ENCODE measurements around the gene FAF1.
"Not testable (repeated sequence)": the region's sequence is repeated elsewhere in the genome, so short reads cannot be mapped to it uniquely, and the experiment has no call there.

Gene FAF1

GRCh38 chr1:50846224-50846839 lies 113.7 kb downstream of the FAF1 start:
- DNase-seq = no peak

- no peak for DNase-seq
Measured at GRCh38 chr1:50841791-50842387, 118.2 kb downstream of the FAF1 start.

DNA sequence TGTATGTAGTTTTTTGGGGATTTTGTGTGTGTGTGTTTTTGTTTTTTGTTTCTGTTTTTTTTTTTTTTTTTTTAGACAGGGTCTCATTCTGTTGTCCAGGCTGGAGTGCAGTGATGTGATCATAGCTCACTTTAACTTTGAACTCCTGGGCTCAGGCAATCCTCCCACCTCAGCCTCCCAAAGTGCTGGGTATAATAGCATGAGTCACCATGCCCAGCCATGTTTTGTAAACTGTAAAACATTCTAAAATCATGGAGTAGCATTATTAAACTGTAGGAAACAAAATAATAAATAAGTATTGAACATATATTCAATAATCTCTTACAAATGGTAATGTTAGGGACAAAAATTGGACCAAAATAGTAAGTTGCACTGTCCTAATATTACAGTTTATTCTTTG lies 124.0 kb downstream of the FAF1 start:
- DNase-seq = no peak

- DNase-seq = no peak
Measured at GRCh38 chr1:50833216-50833615, 126.9 kb downstream of the FAF1 start.

DNA sequence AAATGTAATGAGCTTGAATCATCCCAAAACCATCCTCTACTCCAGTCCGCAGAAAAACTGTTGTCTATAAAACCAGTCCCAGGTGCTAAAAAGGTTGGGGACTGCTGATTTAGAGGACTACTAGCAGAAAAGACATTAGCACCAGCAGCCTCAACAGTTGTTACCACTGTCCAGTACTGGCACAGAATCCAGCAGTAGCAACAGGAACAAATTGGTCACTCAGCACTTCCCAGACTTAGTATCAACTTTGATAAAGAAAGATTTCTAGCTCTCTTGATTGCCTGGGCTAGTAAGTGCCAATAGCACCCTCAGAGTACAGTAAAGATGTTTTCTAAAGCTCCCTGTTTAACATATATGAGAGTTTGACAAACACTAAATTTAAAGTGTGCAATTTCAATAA lies 127.9 kb downstream of the FAF1 start:
- no peak for DNase-seq

DNA sequence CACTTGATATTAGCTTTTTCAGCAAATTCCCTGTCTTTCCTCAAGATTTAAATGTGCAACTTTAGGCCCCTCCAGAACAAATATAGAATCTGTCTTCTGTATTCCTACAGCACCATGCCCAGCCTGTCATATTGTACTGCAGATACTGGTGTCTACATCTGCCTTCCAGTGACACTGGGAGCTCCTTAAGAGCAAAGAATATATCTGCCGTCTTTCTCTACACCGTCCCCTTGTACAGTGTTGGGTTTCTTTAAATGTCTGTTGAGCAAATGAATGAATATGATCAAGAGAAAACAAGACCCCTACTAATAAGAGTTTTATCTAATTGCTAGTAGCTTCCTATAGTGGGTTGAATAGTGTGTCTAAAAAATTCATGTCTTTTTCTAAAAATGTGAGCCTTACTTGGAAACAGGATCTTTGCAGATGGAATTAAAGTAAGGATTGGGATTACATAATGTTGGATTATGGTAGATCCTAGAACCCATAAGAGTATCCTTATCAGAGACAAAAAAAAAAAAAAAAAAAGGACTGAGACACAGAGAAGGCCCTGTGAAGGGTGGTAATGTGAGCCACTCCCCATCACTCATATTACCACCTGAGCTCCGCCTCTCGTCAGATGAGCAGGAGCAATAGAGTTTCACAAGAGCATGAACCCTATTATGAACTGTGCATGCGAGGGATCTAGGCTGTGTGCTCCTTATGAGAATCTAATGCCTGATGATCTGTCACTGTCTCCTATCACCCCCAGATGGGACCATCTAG lies 128.6 kb downstream of the FAF1 start:
- no peak for DNase-seq

GRCh38 chr1:50830621-50831020 lies 129.4 kb downstream of the FAF1 start:
- DNase-seq = no peak

DNA sequence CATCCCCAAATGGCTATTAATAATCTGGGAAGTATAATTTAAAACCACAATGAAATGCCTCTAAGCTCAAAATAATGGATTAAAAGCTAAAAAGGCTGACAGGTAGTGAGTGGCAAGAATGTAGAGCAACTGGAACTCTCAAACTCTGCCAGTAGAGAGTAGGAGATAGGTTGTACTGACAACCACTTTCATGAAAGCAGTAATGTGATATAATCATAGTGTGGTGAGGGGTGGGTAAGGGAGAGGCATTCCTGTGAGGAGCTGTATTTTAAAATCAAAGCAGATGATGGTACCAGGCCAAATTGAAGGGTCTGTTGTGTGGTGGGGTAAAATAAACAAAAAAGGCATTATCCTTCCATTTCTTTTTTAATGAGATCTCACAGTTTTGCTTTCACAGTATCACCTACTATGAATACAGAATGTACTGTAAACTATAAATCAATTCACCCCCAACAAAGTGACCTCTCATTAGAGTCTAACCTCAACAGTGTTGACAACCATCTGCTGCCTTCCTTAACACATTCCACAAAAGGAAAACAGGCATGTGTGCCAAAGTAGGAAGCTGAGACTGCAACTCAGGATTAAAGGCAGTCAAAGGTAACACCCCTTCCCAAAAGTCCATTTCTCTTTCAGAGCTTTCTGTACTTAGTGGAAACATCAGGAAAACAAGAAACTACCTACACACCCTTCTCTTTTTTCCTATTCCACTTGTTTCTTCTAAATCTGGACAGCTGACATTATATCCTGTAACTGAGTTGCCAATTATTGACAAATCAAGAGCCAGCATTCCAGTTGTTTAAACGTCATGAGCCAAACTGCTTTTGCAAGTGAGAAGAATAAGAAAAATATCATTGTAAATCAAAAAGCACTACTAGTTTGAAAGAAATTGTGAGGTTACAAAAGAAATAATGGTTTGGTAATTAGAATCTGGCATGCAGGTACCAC lies 130.8 kb downstream of the FAF1 start:
- DNase-seq = no peak

DNA sequence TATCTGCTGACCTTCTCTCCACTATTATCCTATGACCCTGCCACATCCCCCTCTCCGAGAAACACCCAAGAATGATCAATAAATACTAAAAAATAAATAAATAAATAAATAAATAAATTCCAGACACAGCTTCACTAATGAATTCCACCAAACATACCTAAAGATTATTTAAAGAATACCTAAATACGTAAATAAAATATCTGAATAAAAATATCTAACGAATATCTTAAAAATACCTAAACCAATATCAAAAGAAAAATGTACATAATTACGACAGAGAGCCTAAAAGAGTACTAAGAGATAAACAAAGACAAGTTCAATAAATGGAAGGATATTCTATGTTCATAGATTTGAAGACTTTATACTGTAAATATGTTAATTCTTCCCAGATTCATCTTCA lies 132.5 kb downstream of the FAF1 start:
- no peak for DNase-seq

- DNase-seq = not testable (repeated sequence)
Measured at GRCh38 chr1:50826792-50827191, 133.3 kb downstream of the FAF1 start.

- DNase-seq = no peak
Measured at GRCh38 chr1:50822035-50822776, 137.9 kb downstream of the FAF1 start.

GRCh38 chr1:50820545-50820944 lies 139.5 kb downstream of the FAF1 start:
- no peak for DNase-seq

DNA sequence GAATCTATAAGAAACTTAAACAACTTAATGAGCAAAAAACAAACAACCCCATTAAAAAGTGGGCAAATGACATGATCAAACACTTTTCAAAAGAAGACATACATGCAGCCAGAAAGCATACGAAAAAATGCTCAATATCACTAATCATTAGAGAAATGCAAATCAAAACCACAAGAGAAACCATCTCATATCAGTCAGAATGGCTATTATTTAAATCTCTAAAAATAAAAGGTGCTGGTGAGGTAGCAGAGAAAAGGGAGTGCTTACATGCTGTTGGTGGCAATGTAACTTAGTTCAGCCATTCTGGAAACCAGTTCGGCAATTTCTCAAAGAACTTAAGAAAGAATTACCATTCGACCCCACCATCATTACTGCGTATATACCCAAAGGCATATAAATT lies 147.7 kb downstream of the FAF1 start:
- DNase-seq = no peak

DNA sequence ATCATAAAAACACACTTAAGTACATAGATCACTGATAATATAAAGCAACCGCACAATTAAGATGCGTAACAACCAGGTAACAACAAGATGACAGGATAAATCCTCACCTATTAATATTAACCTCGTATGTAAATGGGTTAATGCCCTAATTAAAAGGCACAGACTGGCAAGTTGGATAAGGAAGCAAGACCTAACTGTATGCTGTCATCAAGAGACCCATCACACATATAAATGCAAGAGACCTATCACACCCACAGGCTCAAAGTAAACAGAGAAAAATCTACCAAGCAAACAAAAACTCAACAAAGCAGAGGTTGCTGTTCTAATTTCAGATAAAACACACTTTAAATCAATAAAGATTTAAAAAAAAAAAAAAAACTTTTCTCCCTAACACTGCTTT lies 151.8 kb downstream of the FAF1 start:
- DNase-seq = no peak

GRCh38 chr1:50796272-50796671 lies 163.8 kb downstream of the FAF1 start:
- no peak for DNase-seq

- no peak for DNase-seq
Measured at GRCh38 chr1:50793521-50793920, 166.5 kb downstream of the FAF1 start.

DNA sequence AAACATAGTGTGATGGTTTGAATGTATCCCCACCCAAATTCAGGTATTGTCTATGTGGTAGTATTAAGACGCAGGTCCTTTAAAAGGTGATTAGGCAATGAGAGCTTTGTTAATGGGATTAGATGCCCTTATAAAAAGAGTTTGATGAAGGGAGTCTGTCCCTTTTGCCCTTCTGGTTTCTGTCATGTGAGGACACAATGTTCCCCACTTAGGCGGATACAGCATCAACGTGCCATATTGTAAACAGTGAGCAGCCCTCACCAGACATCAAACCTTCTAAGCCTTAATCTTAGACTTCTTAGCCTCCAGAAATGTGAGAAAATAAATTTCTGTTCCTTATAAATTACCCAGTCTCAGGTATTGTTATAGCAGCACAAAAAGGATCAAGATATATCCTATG lies 172.8 kb downstream of the FAF1 start:
- no peak for DNase-seq

DNA sequence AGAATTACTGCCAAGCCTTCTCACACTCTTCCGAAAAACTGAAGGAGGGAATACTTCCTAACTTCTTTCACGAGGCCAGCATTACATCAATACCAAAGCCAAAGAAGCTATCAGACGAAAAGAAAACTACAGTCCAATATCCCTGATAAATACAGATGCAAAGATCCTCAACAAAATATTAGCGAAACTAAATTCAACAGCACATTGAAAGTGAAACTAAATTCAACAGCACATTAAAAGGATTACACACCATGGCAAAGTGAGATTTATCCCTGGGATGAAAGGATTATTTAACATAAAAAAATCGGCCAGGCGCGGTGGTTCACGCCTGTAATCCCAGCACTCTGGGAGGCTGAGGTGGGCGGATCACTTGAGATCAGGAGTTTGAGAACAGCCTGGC lies 176.8 kb downstream of the FAF1 start:
- DNase-seq = no peak

- no peak for DNase-seq
Measured at GRCh38 chr1:50780797-50781196, 179.3 kb downstream of the FAF1 start.

DNA sequence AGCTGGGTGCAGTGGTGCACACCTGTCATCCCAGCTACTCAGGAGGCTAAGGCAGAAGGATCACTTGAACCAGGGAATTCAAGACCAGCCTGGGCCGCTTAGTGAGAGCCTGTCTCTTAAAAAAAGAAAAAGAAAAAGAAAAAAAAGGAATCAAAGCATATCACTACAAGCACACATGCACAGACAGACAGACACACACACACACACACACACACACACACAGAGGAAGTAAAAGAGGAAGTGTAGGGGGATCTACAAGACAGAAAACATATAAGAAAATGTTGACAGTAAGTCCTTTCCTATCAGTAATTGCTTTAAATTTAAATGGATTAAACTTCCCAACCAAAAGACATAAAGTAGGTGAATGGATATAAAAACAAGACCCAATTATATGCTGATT lies 180.3 kb downstream of the FAF1 start:
- DNase-seq = no peak

GRCh38 chr1:50775740-50776139 lies 184.3 kb downstream of the FAF1 start:
- no peak for DNase-seq

GRCh38 chr1:50774759-50775351 lies 185.2 kb downstream of the FAF1 start:
- DNase-seq = peak in 1 of 5 experiments; percentile 46
